Breast epithelium (tissue), 3 donors: ENCODE measurements around the gene CKLF.

Source experiments
- CTCF ChIP-seq, 3 donors: fragments of 450-650 bp; IDR thresholded peaks; one replicate each; pipeline ENCODE4 v1.5.1; 2016 to 2017; ENCODE audit warnings: antibody characterized with exemption in 3 of 3, mild to moderate bottlenecking in 3 of 3, moderate library complexity in 3 of 3
- POLR2A ChIP-seq: fragments of 450-650 bp; IDR thresholded peaks from one replicate; pipeline ENCODE4 v1.6.1; 2016; ENCODE audit warnings: antibody characterized with exemption, mild to moderate bottlenecking, moderate library complexity

GRCh38 chr16:66536525-66536924 lies 15.9 kb upstream of the CKLF start:
- TF ChIP-seq CTCF (IDR thresholded peaks at IDR 0.05) (no peak), POLR2A (no peak)
